HEK293 (cell line): Measurements from ENCODE around the gene BANF2.

Experiments used
- CTCF ChIP-seq: fragments of 450-650 bp; formaldehyde crosslinking; IDR thresholded peaks from 2 replicates; pipeline ENCODE4 v1.5.1; 2016; ENCODE audit warnings: missing biosample characterization, missing genetic modification characterization
- YY1 ChIP-seq: fragments of 450-650 bp; formaldehyde crosslinking; IDR thresholded peaks from 2 replicates; pipeline ENCODE4 v1.5.1; 2018; ENCODE audit warnings: missing biosample characterization, missing genetic modification characterization
- ZBTB17 ChIP-seq: fragments of 450-650 bp; formaldehyde crosslinking; IDR thresholded peaks from 2 replicates; pipeline ENCODE4 v1.5.1; 2016; ENCODE audit warnings: missing biosample characterization, missing genetic modification characterization
- ZNF10 ChIP-seq: fragments of 450-650 bp; formaldehyde crosslinking; IDR thresholded peaks from 2 replicates; pipeline ENCODE4 v1.5.1; 2017; ENCODE audit warnings: missing biosample characterization, missing genetic modification characterization
- ZNF121 ChIP-seq: fragments of 450-650 bp; formaldehyde crosslinking; IDR thresholded peaks from 2 replicates; pipeline ENCODE4 v1.5.1; 2016; ENCODE audit warnings: missing biosample characterization, missing genetic modification characterization
- ZNF138 ChIP-seq: fragments of 450-650 bp; formaldehyde crosslinking; IDR thresholded peaks from 2 replicates; pipeline ENCODE4 v1.5.1; 2016; ENCODE audit warnings: missing biosample characterization, missing genetic modification characterization, borderline replicate concordance
- ZNF174 ChIP-seq: fragments of 450-650 bp; formaldehyde crosslinking; IDR thresholded peaks from 2 replicates; pipeline ENCODE4 v1.5.0; 2017; ENCODE audit warnings: missing biosample characterization, mild to moderate bottlenecking, missing genetic modification characterization
- ZNF214 ChIP-seq: fragments of 450-650 bp; formaldehyde crosslinking; IDR thresholded peaks from 2 replicates; pipeline ENCODE4 v1.5.1; 2017; ENCODE audit warnings: missing biosample characterization, mild to moderate bottlenecking, missing genetic modification characterization, borderline replicate concordance
- ZNF571 ChIP-seq: fragments of 450-650 bp; formaldehyde crosslinking; IDR thresholded peaks from 2 replicates; pipeline ENCODE4 v1.5.0; 2017; ENCODE audit warnings: missing biosample characterization, missing genetic modification characterization
- ZNF792 ChIP-seq: fragments of 450-650 bp; formaldehyde crosslinking; IDR thresholded peaks from 2 replicates; pipeline ENCODE4 v1.5.1; 2016; ENCODE audit warnings: missing biosample characterization, missing genetic modification characterization
- ZNF843 ChIP-seq: fragments of 450-650 bp; formaldehyde crosslinking; IDR thresholded peaks from 2 replicates; pipeline ENCODE4 v1.5.1; 2016; ENCODE audit warnings: missing biosample characterization, missing genetic modification characterization

GRCh38 chr20:17767624-17768023, 67.9 kb downstream of the BANF2 start:
- TF ChIP-seq CTCF (tag by site-specific recombination), result no peak
- no peak for TF ChIP-seq ZNF214 (tag by site-specific recombination)
- TF ChIP-seq ZNF174 (tag by site-specific recombination), result no peak
- no peak for TF ChIP-seq YY1 (tag by site-specific recombination)
- TF ChIP-seq ZNF843 (tag by site-specific recombination), result no peak
- no peak for TF ChIP-seq ZNF571
- TF ChIP-seq ZNF138 (tag by site-specific recombination), result no peak
- TF ChIP-seq ZNF792, result no peak
- TF ChIP-seq ZNF121 (tag by site-specific recombination), result no peak
- TF ChIP-seq ZBTB17 (tag by site-specific recombination), result no peak
- TF ChIP-seq ZNF10 (tag by site-specific recombination), result no peak
